AG04449 (cell line): Measurements from ENCODE around the gene SLC3A2.

Experiments used
- CTCF ChIA-PET: fragments of 350-600 bp; formaldehyde crosslinking; extraction: SDS; loops from one replicate; lab custom pipeline; 2021; ENCODE audit warnings: antibody characterized with exemption; lab: Yijun Ruan, JAX
- POLR2A ChIA-PET: fragments of 400-600, 350-600 bp; formaldehyde crosslinking; extraction: SDS; loops from one replicate; lab custom pipeline; 2020; ENCODE audit warnings: antibody characterized with exemption, inconsistent platforms; lab: Yijun Ruan, JAX
- DNase-seq: peaks from one replicate; pipeline ENCODE4 v3.0.0-alpha.2; 2010; ENCODE audit warnings: low read depth, low spot score
- H3K4me3 ChIP-seq: 2 replicates; pipeline ENCODE4 v1.5.1; 2011; ENCODE audit warnings: low read depth, mild to moderate bottlenecking, control low read depth, low read length
- CTCF ChIP-seq: IDR thresholded peaks from one replicate; pipeline ENCODE4 v1.5.1; 2011; ENCODE audit warnings: mild to moderate bottlenecking, moderate library complexity, low read length, control low read depth, inconsistent platforms; ENCODE audit not compliant: insufficient read depth; ENCODE audit errors: missing control alignments

Gene SLC3A2

GRCh38 chr11:62880803-62881578 is at the start of gene SLC3A2:
SLC3A2 (plus strand) TSS chr11:62880896; CDS start chr11:62881024, 128 bp downstream.
- POLR2A ChIA-PET: interaction anchor here (0.6 to 4.3 kb wide), 9 partner anchors 9 to 290 kb away, joined by 3 to 42 read pairs (median 5); partner anchors contain the start of genes TMEM179B and TUT1
- peak; percentile 86 for TF ChIP-seq CTCF
- DNase-seq: no peak
- CTCF ChIA-PET: interaction anchor here (0.7 to 2.1 kb wide), 10 partner anchors 9 to 321 kb away, joined by 3 to 11 read pairs (median 4); no protein-coding TSS in a partner anchor
- peak within 1 kb of the TSS; percentile 100 for H3K4me3 ChIP-seq

DNA sequence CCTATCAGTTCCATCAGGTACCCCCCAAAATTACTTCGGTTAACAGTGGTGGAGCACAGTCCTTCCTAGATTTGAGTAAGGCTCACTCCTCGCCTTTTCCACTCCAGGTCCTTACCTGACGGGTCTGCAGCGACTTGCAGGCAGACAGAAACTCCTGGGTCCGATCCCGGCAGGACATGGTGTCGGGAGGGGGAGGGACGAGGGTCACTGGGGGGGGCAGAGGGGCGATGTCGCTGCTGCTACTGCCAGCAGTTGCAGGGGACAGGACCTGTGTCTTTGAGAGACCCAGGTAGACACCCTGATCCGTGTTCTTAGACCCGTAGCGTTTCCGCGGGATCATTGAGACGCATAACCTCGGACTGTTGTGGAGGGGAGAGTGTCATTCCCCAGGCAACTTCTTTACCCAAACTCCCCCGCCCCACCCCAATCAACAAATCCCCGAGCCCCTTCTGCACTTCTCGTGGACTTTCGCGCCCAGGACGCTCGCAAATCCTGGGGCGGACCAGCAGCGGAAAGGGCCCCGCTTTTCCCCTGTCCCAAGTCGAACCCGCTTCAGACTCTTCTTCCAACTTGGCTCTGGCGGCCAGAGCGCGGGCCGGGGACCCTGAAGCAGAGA is 49.7 kb upstream of the SLC3A2 start:
- DNase-seq: no peak
- POLR2A ChIA-PET: interaction anchor here (1.0 to 2.8 kb wide), 9 partner anchors 8 to 166 kb away, joined by 3 to 78 read pairs (median 7); partner anchors contain the start of genes C11orf98, CSKMT and TMEM223
- CTCF ChIA-PET: interaction anchor here (1.0 to 3.3 kb wide), 3 partner anchors 9 to 45 kb away, joined by 3 to 19 read pairs (median 5); partner anchors contain the start of gene TMEM179B

GRCh38 chr11:62831520-62832335 is 49.0 kb upstream of the SLC3A2 start, which contains the start of gene STX5:
STX5 (minus strand) TSS chr11:62832051; CDS start chr11:62831243, 808 bp downstream.
- no peak for TF ChIP-seq CTCF
- DNase-seq: peak; percentile 95
- ChIA-PET CTCF (interaction anchor here (0.9 to 3.3 kb wide), 5 partner anchors 10 to 60 kb away, joined by 3 to 19 read pairs (median 4); partner anchors contain the start of genes TAF6L and TMEM179B), POLR2A (interaction anchor here (0.6 to 2.8 kb wide), 16 partner anchors 8 to 167 kb away, joined by 3 to 78 read pairs (median 6); partner anchors contain the start of genes C11orf98, CSKMT, POLR2G and TMEM223)
- peak within 1 kb of the TSS; percentile 85 for H3K4me3 ChIP-seq

More for the DNA sequence above, 49.7 kb upstream of the SLC3A2 start:
- TF ChIP-seq CTCF: no peak
- H3K4me3 ChIP-seq: peak overlapping the region; percentile 77

GRCh38 chr11:62832336-62833234 is 48.1 kb upstream of the SLC3A2 start, which contains the start of gene TEX54:
TEX54 (minus strand) TSS chr11:62832841.
- TF ChIP-seq CTCF: no peak
- no peak for DNase-seq
- CTCF ChIA-PET: interaction anchor here (0.6 to 3.3 kb wide), 5 partner anchors 21 to 61 kb away, joined by 3 to 19 read pairs (median 4); partner anchors contain the start of genes TAF6L and TMEM179B
- H3K4me3 ChIP-seq: peak within 1 kb of the TSS; percentile 85
- POLR2A ChIA-PET: interaction anchor here (0.7 to 2.8 kb wide), 13 partner anchors 8 to 168 kb away, joined by 3 to 78 read pairs (median 6); partner anchors contain the start of genes C11orf98, CSKMT, POLR2G and TMEM223

- DNase-seq: no peak
- POLR2A ChIA-PET: no interaction called here
- no peak overlapping the region for H3K4me3 ChIP-seq
- CTCF ChIA-PET: interaction anchor here (1.2 kb wide), 2 partner anchors 46 to 180 kb away, joined by 3 to 4 read pairs; no protein-coding TSS in a partner anchor
- no peak for TF ChIP-seq CTCF
These were observed 45.4 kb upstream of the SLC3A2 start for GRCh38 chr11:62835336-62835735.
